Mesenchymal stem cell (in vitro differentiated cells and primary cell): ENCODE results near the gene CMTM4.

Experiments
- DNase-seq: peaks from one replicate; pipeline ENCODE4 v3.0.0-alpha.2; 2013
- H2AFZ ChIP-seq: one replicate; pipeline ENCODE4 v1.6.1; 2013; ENCODE audit warnings: low read depth, mild to moderate bottlenecking, control low read depth, inconsistent platforms, low read length, moderate library complexity
- H2AK5ac ChIP-seq: 2 replicates; pipeline ENCODE4 v1.6.1; 2013; ENCODE audit warnings: low read length, moderate library complexity, mild to moderate bottlenecking, inconsistent platforms; ENCODE audit not compliant: severe bottlenecking
- H2BK120ac ChIP-seq: one replicate; pipeline ENCODE4 v1.6.1; 2013; ENCODE audit warnings: low read depth, mild to moderate bottlenecking, inconsistent platforms, low read length, moderate library complexity
- H2BK12ac ChIP-seq, 2 experiments: one replicate each; pipeline ENCODE4 v1.6.1; 2013; ENCODE audit warnings: inconsistent platforms in 2 of 2, low read length in 2 of 2, mild to moderate bottlenecking in 2 of 2, moderate library complexity in 2 of 2, control low read depth in 1 of 2
- H2BK15ac ChIP-seq: one replicate; pipeline ENCODE4 v1.6.1; 2013; ENCODE audit warnings: mild to moderate bottlenecking, low read depth, inconsistent platforms; ENCODE audit not compliant: poor library complexity, severe bottlenecking
- H2BK5ac ChIP-seq: 2 replicates; pipeline ENCODE4 v1.6.1; 2013; ENCODE audit warnings: low read depth, mild to moderate bottlenecking, low read length, control low read depth, inconsistent platforms; ENCODE audit not compliant: poor library complexity, severe bottlenecking
- H3K14ac ChIP-seq, 2 experiments: one replicate each; pipeline ENCODE4 v1.6.1; 2013; ENCODE audit warnings: inconsistent platforms in 2 of 2, low read length in 2 of 2, control low read depth in 1 of 2, mild to moderate bottlenecking in 1 of 2, moderate library complexity in 1 of 2
- H3K18ac ChIP-seq, 2 experiments: one replicate each; pipeline ENCODE4 v1.6.1; 2013; ENCODE audit warnings: inconsistent platforms in 2 of 2, low read length in 2 of 2, control low read depth in 1 of 2, low read depth in 1 of 2, mild to moderate bottlenecking in 1 of 2
- H3K23ac ChIP-seq, 2 experiments: one replicate each; pipeline ENCODE4 v1.6.1; 2013; ENCODE audit warnings: inconsistent platforms in 2 of 2, low read length in 2 of 2, mild to moderate bottlenecking in 2 of 2, moderate library complexity in 2 of 2, control low read depth in 1 of 2
- H3K27ac ChIP-seq: 2 replicates; pipeline ENCODE4 v1.5.1; 2013; ENCODE audit warnings: mild to moderate bottlenecking, moderate library complexity, low read length, control low read depth, inconsistent platforms; ENCODE audit not compliant: poor library complexity, severe bottlenecking
- H3K27me3 ChIP-seq, 2 experiments: 2 replicates each; pipeline versions ENCODE4 v1.6.1 to v1.7.0; 2013; ENCODE audit warnings: low read length in 2 of 2, mild to moderate bottlenecking in 2 of 2, moderate library complexity in 2 of 2, control low read depth in 1 of 2, inconsistent platforms in 1 of 2; ENCODE audit not compliant: control insufficient read depth in 1 of 2, insufficient read depth in 1 of 2
- H3K36me3 ChIP-seq, 2 experiments: 2 replicates each; pipeline versions ENCODE4 v1.6.1 to v1.7.0; 2013; ENCODE audit warnings: low read length in 2 of 2, control low read depth in 1 of 2, inconsistent platforms in 1 of 2, low read depth in 1 of 2, mild to moderate bottlenecking in 1 of 2; ENCODE audit not compliant: insufficient read depth in 2 of 2, control insufficient read depth in 1 of 2
- H3K4ac ChIP-seq, 2 experiments: one replicate each; pipeline ENCODE4 v1.6.1; 2013; ENCODE audit warnings: inconsistent platforms in 2 of 2, low read length in 2 of 2, mild to moderate bottlenecking in 2 of 2, moderate library complexity in 2 of 2, control low read depth in 1 of 2, low read depth in 1 of 2
- H3K4me1 ChIP-seq: 2 replicates; pipeline ENCODE4 v1.6.1; 2013; ENCODE audit warnings: low read depth, low read length, control low read depth; ENCODE audit not compliant: control insufficient read depth, insufficient read depth
- H3K4me2 ChIP-seq: 2 replicates; pipeline ENCODE4 v1.6.1; 2013; ENCODE audit warnings: low read length, mild to moderate bottlenecking, inconsistent platforms; ENCODE audit not compliant: poor library complexity, severe bottlenecking
- H3K4me3 ChIP-seq, 2 experiments: 2 replicates each; pipeline versions ENCODE4 v1.5.1 to v1.7.0; 2013; ENCODE audit warnings: low read length in 2 of 2, mild to moderate bottlenecking in 2 of 2, control low read depth in 1 of 2, low read depth in 1 of 2; ENCODE audit not compliant: insufficient read depth in 1 of 2
- H3K79me1 ChIP-seq: replicated peaks from 2 replicates; pipeline ENCODE4 v1.6.1; 2013; ENCODE audit warnings: mild to moderate bottlenecking, control low read depth, low read length, inconsistent platforms; ENCODE audit not compliant: poor library complexity, severe bottlenecking
- H3K9ac ChIP-seq: 2 replicates; pipeline ENCODE4 v1.7.0; 2013; ENCODE audit warnings: mild to moderate bottlenecking, low read length, moderate library complexity
- H3K9me3 ChIP-seq: 2 replicates; pipeline ENCODE4 v1.7.0; 2013; ENCODE audit warnings: mild to moderate bottlenecking, low read length; ENCODE audit not compliant: control insufficient read depth
- H4K8ac ChIP-seq: one replicate; pipeline ENCODE4 v1.6.1; 2013; ENCODE audit warnings: inconsistent platforms, mild to moderate bottlenecking, low read length, moderate library complexity
- H4K91ac ChIP-seq: one replicate; pipeline ENCODE4 v1.6.1; 2013; ENCODE audit warnings: mild to moderate bottlenecking, low read length, inconsistent platforms
- WGBS: methylation state at CpG from one replicate; pipeline ENCODE4 v1.1.7; 2013; ENCODE audit warnings: mixed read lengths; 5-methylcytosine and 5-hydroxymethylcytosine counted together

CMTM4 gene

GRCh38 chr16:66695471-66695934, 1.0 kb downstream of the CMTM4 start:
- peak overlapping the region; percentile 79 to 84 for H3K4me3 ChIP-seq
- peaks cover 29% of the 10 kb centered on the region for H3K79me1 ChIP-seq
- no peak overlapping the region for H2BK15ac ChIP-seq
- peak overlapping the region in 1 of 2 experiments; percentile 14 for H3K23ac ChIP-seq
- peak overlapping the region; percentile 27 for H2AK5ac ChIP-seq
- H3K36me3 ChIP-seq: no peaks in the 10 kb centered on the region
- no peak overlapping the region for H2BK5ac ChIP-seq
- peak overlapping the region; percentile 85 for H3K9ac ChIP-seq
- peak overlapping the region in 1 of 2 experiments; percentile 79 for H3K18ac ChIP-seq
- no peak overlapping the region for H3K27ac ChIP-seq
- 71% methylated on average over 8 of the region's 8 CpGs for WGBS
- peak overlapping the region; percentile 24 for H2AFZ ChIP-seq
- no peak overlapping the region for H3K14ac ChIP-seq
- H2BK12ac ChIP-seq: no peak overlapping the region
- H3K4ac ChIP-seq: peak overlapping the region in 1 of 2 experiments; percentile 9
- peak overlapping the region; percentile 69 for H3K4me2 ChIP-seq
- H3K27me3 ChIP-seq: no peaks in the 10 kb centered on the region
- H3K4me1 ChIP-seq: peaks cover 26% of the 10 kb centered on the region
- no peak overlapping the region for H4K8ac ChIP-seq
- H2BK120ac ChIP-seq: no peak overlapping the region
- H3K9me3 ChIP-seq: no peaks in the 10 kb centered on the region
- H4K91ac ChIP-seq: no peak overlapping the region
- DNase-seq: no peak

GRCh38 chr16:66693149-66693548, 3.4 kb downstream of the CMTM4 start:
- H3K9me3 ChIP-seq: no peaks in the 10 kb centered on the region
- no peak overlapping the region for H3K27ac ChIP-seq
- no peak overlapping the region for H3K4ac ChIP-seq
- H2AK5ac ChIP-seq: no peak overlapping the region
- no peak overlapping the region for H4K91ac ChIP-seq
- H3K18ac ChIP-seq: no peak overlapping the region
- H4K8ac ChIP-seq: no peak overlapping the region
- no peak overlapping the region for H2AFZ ChIP-seq
- H3K79me1 ChIP-seq: peaks cover 32% of the 10 kb centered on the region
- H3K23ac ChIP-seq: no peak overlapping the region
- H2BK120ac ChIP-seq: no peak overlapping the region
- H3K27me3 ChIP-seq: no peaks in the 10 kb centered on the region
- H3K4me1 ChIP-seq: peaks cover 30% of the 10 kb centered on the region
- 92% methylated on average over 3 of the region's 4 CpGs for WGBS
- H2BK15ac ChIP-seq: no peak overlapping the region
- no peak overlapping the region for H2BK5ac ChIP-seq
- H3K14ac ChIP-seq: no peak overlapping the region
- no peaks in the 10 kb centered on the region for H3K36me3 ChIP-seq
- no peak for DNase-seq
- H3K9ac ChIP-seq: no peak overlapping the region
- H3K4me3 ChIP-seq: no peak overlapping the region
- no peak overlapping the region for H2BK12ac ChIP-seq
- H3K4me2 ChIP-seq: no peak overlapping the region

GRCh38 chr16:66692341-66692740, 4.2 kb downstream of the CMTM4 start:
- no peak overlapping the region for H3K4me2 ChIP-seq
- peaks cover 30% of the 10 kb centered on the region for H3K4me1 ChIP-seq
- H3K9ac ChIP-seq: no peak overlapping the region
- no peak overlapping the region for H2BK15ac ChIP-seq
- no peak overlapping the region for H3K27ac ChIP-seq
- H3K18ac ChIP-seq: no peak overlapping the region
- DNase-seq: no peak
- H3K4me3 ChIP-seq: no peak overlapping the region
- no peak overlapping the region for H2BK120ac ChIP-seq
- no peak overlapping the region for H3K4ac ChIP-seq
- H2BK5ac ChIP-seq: no peak overlapping the region
- no peak overlapping the region for H2AK5ac ChIP-seq
- no peak overlapping the region for H4K8ac ChIP-seq
- no peak overlapping the region for H4K91ac ChIP-seq
- peaks cover 37% of the 10 kb centered on the region for H3K79me1 ChIP-seq
- 89% methylated on average over 6 of the region's 6 CpGs for WGBS
- no peak overlapping the region for H2AFZ ChIP-seq
- no peak overlapping the region for H2BK12ac ChIP-seq
- H3K14ac ChIP-seq: no peak overlapping the region
- H3K23ac ChIP-seq: no peak overlapping the region
- H3K27me3 ChIP-seq: no peaks in the 10 kb centered on the region
- H3K9me3 ChIP-seq: no peaks in the 10 kb centered on the region
- no peaks in the 10 kb centered on the region for H3K36me3 ChIP-seq

GRCh38 chr16:66691234-66691633, 5.3 kb downstream of the CMTM4 start:
- Histone ChIP-seq H2BK12ac (no peak overlapping the region), H3K79me1 (peaks cover 39% of the 10 kb centered on the region), H3K4me3 (no peak overlapping the region), H3K4ac (no peak overlapping the region), H2BK5ac (no peak overlapping the region), H3K18ac (no peak overlapping the region), H3K9ac (no peak overlapping the region), H3K27ac (no peak overlapping the region), H3K9me3 (no peaks in the 10 kb centered on the region), H3K4me1 (peaks cover 26% of the 10 kb centered on the region), H4K8ac (no peak overlapping the region), H3K23ac (no peak overlapping the region), H2BK120ac (no peak overlapping the region), H4K91ac (no peak overlapping the region), H3K4me2 (no peak overlapping the region), H3K27me3 (no peaks in the 10 kb centered on the region), H2AFZ (no peak overlapping the region), H3K36me3 (no peaks in the 10 kb centered on the region), H3K14ac (no peak overlapping the region), H2BK15ac (no peak overlapping the region), H2AK5ac (no peak overlapping the region)
- 100% methylated on average over 5 of the region's 6 CpGs for WGBS
- no peak for DNase-seq
